Measurements from ENCODE around the gene ACTRT2.

ACTRT2 gene

DNA sequence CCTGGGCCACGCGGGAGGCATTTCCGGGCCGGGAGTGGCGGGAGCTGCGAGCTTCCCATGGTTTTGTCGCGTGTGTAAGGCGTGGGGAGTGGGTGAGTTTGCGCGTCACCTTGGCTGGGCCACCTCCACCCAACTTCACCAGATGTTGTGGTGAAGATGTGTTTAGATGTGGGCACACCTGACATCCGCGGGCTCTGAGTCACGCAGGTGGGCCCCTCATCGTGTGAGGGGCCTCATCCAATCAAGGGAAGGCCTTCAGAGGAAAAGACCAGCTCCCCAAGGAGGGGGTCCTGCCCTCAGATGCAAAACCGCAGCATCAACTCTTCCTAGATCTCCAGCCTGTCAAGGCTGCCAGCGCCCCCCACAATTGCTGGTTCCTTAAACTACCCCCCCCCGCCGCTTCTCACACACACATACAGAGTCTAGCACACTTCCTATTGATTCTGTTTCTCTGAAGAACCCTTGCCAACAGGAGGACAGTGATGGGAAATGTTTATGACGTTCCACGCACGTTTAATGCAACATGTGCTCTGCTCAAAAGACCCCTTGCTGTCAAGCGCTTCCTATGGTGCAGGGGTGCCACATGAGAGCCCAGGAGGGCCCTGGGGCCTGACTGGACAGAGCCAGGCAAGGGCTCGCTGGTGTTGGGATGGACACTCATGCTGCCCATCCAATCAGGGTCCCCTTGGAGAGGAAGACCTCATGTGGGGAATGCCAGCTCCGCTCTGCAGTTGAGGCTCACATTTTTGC is 11.9 kb downstream of the ACTRT2 start:
- no peak for DNase-seq

DNA sequence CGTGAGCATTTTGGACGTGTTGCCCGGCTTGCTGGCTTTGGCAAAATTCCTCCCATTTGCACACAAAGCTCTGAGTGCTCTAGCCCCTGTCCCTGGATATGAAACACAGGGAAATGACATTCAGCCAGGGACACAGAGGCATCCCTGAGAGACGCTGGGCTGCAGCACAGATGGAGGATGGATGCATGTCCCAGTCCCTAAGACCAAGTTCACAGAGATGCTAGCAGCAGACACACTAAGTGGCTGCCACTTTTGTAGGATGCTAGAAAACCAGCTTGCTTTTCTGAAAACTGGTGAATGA is 12.5 kb downstream of the ACTRT2 start:
- DNase-seq: no peak

- DNase-seq: no peak
Observed at GRCh38 chr1:3034162-3034561, 12.9 kb downstream of the ACTRT2 start.

DNA sequence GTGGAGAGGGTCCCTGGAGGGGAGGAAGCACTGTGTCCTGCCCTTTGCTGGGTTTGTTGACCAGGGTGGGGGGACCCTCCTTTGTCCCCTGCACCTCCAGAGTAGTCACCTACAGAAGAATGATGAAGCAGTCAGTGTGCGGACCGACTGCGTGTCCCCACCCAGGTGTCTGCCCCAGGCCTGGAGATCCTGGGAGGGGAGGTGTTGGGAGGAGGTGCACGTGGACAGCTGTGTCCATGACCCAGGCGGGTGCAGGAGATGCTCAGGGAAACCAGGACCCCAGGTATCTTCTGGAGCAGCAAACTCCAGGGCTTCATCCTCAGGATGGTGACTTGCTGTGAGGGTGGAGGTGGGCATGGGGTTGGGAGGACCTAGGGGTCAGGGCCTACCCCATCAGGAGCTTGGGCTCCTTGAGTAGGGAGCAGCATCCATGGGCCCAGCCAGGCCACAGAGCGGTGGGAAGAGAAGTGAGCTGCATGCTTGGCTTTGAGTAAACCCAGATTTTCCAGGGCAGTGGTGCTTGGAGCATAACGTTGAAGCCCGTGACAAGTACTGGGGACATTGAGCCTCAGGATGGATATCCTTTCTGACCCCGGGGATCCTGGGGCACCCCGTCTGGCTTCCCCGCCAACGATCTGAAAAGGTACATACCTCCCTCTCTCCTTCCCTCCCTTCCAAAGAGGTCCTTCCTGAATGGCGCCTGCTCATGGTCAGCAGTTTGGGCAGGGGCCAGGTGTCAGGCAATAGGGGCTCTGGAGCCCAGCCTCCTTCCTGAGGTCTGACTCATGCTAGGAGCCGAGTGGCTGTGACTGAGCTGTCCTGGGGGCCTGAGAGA is 13.7 kb downstream of the ACTRT2 start:
- peak in 1 of 14 donors; percentile 42 for DNase-seq

GRCh38 chr1:3035563-3036446 is 14.5 kb downstream of the ACTRT2 start:
- DNase-seq: no peak

- no peak for DNase-seq
Observed at GRCh38 chr1:3036447-3037280, 15.4 kb downstream of the ACTRT2 start.

DNA sequence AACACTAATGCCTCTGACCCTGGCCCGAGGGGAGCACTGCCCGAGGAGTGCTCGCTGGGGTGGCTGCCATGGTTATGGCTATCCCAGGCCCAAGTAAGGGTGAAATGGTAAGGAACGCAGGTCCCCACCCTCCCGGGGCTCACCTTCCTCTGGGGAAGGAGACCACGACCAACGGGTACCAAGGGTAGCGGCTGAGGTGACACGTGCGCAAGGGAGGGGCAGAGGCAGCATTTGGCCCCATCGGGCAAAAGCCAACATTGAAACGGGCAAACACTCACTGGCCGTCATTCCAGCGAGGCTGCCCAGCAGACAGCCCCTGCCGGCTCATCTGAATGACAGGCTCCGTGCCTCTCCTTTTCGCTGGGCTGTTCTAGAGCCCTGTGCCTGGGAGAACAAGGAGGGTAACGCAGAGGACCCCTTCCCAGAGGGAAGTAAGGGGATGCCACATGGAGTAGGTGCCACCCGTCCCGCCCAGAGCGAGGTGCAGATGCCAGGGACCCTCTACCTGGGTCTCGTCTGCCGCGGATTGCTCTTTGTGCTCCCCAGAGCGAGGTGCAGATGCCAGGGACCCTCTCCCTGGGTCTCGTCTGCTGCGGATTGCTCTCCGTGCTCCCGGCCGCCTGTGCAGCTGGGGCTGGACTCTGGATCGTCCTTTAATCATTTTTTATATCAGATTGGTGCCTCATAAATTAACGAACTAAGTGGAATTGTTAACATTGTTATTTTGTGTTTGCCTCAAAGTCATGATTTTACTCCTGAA is 16.2 kb downstream of the ACTRT2 start:
- no peak for DNase-seq

- no peak for DNase-seq
Observed at GRCh38 chr1:3038113-3038551, 16.9 kb downstream of the ACTRT2 start.

DNA sequence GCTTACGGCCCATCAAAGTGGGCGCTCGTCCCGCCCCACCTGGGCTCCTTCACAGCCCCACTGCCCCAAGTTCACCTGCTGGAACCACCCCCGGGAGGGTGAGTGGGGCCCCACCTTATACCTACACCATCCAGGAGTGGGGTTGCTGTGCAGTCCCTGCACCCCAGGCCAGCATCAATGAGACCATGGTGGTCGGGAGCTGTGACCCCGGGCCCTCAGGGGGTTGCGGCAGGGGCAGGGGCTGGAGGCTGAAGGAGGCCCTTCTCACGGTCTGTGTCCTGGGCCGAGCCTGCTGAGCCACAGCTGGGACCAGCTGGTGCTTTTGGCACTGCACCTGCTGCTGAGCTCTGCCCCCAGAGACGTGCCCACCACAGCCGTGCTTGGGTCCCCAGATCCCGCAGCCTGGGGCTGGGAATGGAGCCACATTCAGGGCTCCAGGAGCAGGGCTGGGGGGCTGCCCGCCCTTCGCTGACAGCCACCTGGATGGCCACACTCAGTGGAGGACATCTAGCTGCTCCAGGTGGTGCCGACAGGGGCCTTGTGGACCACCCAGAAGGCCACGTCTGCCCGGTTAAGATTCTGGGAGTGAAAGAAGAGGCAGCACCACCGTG is 17.4 kb downstream of the ACTRT2 start:
- no peak for DNase-seq

DNA sequence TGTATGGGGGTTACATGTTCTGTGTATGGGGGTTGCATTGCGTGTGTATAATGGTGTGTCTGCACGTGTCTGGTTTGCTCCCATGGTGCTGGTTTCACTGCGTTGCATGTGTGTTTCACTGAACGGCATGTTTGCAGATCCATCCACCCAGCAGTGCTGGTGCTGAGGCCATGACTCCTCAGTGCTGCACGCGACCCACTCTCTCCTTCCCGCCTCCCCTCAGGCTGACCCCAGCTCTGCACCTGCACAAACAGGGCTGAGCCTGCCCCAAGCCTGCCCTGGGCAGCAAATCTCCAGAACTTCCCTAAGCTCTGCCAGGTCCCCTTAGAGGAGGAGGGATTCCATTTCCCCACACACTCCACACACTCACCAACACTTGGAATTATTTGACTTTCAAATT is 18.7 kb downstream of the ACTRT2 start:
- no peak for DNase-seq

- no peak for DNase-seq
Observed at GRCh38 chr1:3042481-3042880, 21.2 kb downstream of the ACTRT2 start.

DNA sequence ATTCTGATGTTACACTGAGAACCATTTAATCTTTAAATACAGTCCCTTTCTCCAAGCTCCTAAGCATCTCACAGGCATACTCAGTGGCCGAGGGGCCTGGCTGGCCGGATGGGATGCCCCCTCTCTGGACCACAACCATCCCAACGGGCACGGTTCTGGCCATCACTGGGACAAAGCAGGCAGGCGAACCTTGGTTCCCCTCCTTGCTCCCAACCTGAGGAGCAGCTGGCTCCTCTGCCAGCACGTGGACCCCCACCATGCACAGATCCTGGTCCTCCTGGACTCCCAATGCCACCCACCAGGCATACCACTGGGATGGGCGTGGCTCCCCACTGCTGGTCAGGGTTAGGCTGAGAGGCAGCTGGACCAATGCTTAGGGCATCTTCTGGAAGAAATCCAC is 27.9 kb downstream of the ACTRT2 start:
- DNase-seq: no peak

GRCh38 chr1:3049905-3050304 is 28.6 kb downstream of the ACTRT2 start:
- DNase-seq: no peak

DNA sequence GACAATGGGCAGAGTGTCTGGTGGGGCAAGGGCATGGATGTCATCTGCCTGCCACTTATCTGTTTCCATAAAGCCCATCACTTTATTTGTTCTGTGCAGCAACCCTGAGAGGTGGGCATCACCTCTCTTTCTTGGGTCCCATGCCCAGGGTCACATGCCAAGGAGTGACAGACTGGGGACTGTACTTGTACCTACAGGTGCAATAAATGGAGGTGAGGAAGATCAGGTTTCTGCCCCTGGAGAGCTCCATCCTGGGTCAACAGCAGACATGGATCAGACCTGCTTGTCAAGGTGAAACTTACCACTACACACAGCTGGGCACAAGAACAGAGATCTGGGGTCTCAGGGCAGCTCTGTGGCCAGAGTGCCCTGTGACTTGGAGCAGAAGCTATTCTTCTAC is 29.3 kb downstream of the ACTRT2 start:
- DNase-seq: no peak

- DNase-seq: no peak
Observed at GRCh38 chr1:3051270-3052268, 30.3 kb downstream of the ACTRT2 start.

GRCh38 chr1:3052501-3052900 is 31.2 kb downstream of the ACTRT2 start:
- DNase-seq: no peak

GRCh38 chr1:3053366-3053980 is 32.2 kb downstream of the ACTRT2 start:
- DNase-seq: no peak

DNA sequence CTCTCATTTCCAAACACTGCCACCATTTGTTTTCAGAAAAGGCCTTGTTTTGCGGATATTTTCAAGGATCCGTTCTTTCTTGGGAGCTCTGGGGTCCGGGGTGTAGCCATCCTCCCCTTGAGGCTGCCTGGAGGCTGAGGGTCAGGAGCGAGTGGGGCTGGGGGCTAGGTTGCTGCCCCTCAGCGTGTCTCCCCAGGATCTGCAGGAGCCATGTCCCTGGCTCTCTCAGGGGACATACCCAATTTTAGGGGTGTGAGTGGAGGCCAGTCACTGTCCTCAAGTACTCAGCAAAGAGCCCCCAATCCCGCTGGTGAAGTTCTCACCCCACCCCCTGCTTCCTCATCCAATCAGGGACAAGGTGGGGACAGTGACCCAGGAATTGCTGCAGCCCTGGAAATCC is 32.7 kb downstream of the ACTRT2 start:
- no peak for DNase-seq

DNA sequence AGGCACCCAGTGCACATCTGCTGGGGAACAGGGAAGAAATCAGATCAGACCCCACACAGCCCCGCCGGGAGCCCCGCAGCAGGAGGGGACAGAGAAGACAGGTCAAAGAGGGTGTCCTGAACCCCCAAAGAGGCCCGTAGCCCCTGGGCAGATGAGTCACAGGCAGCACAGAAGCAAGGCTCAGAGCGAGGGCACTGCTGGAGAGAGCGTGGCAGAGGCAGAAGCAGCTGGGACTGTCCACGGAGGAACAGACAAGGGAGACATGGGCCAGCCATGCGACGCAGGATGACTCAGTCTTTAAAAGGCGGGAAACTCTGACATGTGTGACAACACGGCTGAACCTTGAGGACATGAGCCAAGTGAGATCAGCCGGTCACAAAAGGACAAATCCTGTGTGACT is 33.2 kb downstream of the ACTRT2 start:
- DNase-seq: no peak

Measured in C1 segment of cervical spinal cord (tissue), 14 donors.